Endodermal cell (in vitro differentiated cells): ENCODE data around the gene EPHB1. TPM values are rescaled to one million over a fixed set of nuclear protein-coding genes. Genes with fewer than 3 reads are reported as not detected.

ENCODE experiments used
- DNase-seq: peaks from one replicate; pipeline ENCODE4 v3.0.0-alpha.2; 2017
- H3K27ac ChIP-seq: 2 replicates; pipeline ENCODE4 v1.5.1; 2013; ENCODE audit warnings: mild to moderate bottlenecking, low read depth, low read length, moderate library complexity
- H3K27me3 ChIP-seq: 2 replicates; pipeline ENCODE4 v1.6.1; 2013; ENCODE audit warnings: mild to moderate bottlenecking, low read length, moderate library complexity; ENCODE audit not compliant: insufficient read depth, control insufficient read depth, poor library complexity, severe bottlenecking
- H3K36me3 ChIP-seq: 2 replicates; pipeline ENCODE4 v1.7.0; 2013; ENCODE audit warnings: mild to moderate bottlenecking, low read length, moderate library complexity; ENCODE audit not compliant: control insufficient read depth, insufficient read depth
- H3K4me1 ChIP-seq: one replicate; pipeline ENCODE4 v1.7.0; 2013; ENCODE audit warnings: low read length; ENCODE audit not compliant: control insufficient read depth, insufficient read depth
- H3K4me3 ChIP-seq: 2 replicates; pipeline ENCODE4 v1.5.1; 2013; ENCODE audit warnings: mild to moderate bottlenecking, low read length, moderate library complexity
- H3K9ac ChIP-seq: 2 replicates; pipeline ENCODE4 v1.6.1; 2013; ENCODE audit warnings: mild to moderate bottlenecking, low read length, moderate library complexity; ENCODE audit not compliant: poor library complexity, severe bottlenecking; ENCODE audit errors: extremely low read depth
- H3K9me3 ChIP-seq: 2 replicates; pipeline ENCODE4 v1.6.1; 2013; ENCODE audit warnings: mild to moderate bottlenecking, low read length, moderate library complexity; ENCODE audit not compliant: control insufficient read depth
- H3K27ac Mint-ChIP-seq: 2 replicates; pipeline ENCODE4 v1.8.0; 2020; ENCODE audit warnings: mixed read lengths
- H3K27me3 Mint-ChIP-seq: 2 replicates; pipeline ENCODE4 v1.8.0; 2021; ENCODE audit warnings: mild to moderate bottlenecking, mixed read lengths; ENCODE audit not compliant: insufficient read depth
- H3K36me3 Mint-ChIP-seq: 2 replicates; pipeline ENCODE4 v1.8.0; 2020; ENCODE audit warnings: low read depth, mixed read lengths
- H3K4me1 Mint-ChIP-seq: 2 replicates; pipeline ENCODE4 v1.8.0; 2020; ENCODE audit warnings: mixed read lengths
- H3K4me3 Mint-ChIP-seq: 2 replicates; pipeline ENCODE4 v1.8.0; 2020; ENCODE audit warnings: mild to moderate bottlenecking, moderate library complexity, mixed read lengths
- H3K9me3 Mint-ChIP-seq: 2 replicates; pipeline ENCODE4 v1.8.0; 2020; ENCODE audit warnings: mild to moderate bottlenecking, mixed read lengths
- CTCF ChIP-seq: fragments of 200-600 bp; sonication (generic); conservative IDR thresholded peaks from 2 replicates; pipeline ENCODE4 v1.5.0; 2021; ENCODE audit warnings: antibody characterized with exemption, mild to moderate bottlenecking
- WGBS, 2 experiments: methylation state at CpG; one replicate each; pipeline versions ENCODE4 v1.1.5 to v1.1.7; 2013; ENCODE audit warnings: missing lambda C conversion rate in 2 of 2, mixed read lengths in 1 of 2; ENCODE audit not compliant: insufficient coverage in 1 of 2, insufficient read length in 1 of 2; 5-methylcytosine and 5-hydroxymethylcytosine counted together
- total RNA-seq, 2 donors: library from RNA; stranded (reverse); fragmentation: NEBNext Ultra II Directional in 1 of 2; extraction: Animal tissue kit (Norgen Biotek cat#: 25700) in 1 of 2; gene quantifications; 2 replicates in 1 of 2; 3 replicates in 1 of 2; pipeline ENCODE4 v1.2.1, GENCODE V29; 2021

EPHB1 gene
- total RNA-seq, 2 donors from 2014 or later = 2.9 to 3.6 TPM

- peaks cover 4% of the 10 kb centered on the region for H3K27me3 ChIP-seq
- Mint-ChIP-seq H3K4me1 (peaks cover 17% of the 10 kb centered on the region), H3K27me3 (peaks cover 14% of the 10 kb centered on the region), H3K27ac (peak overlapping the region; percentile 22), H3K36me3 (peaks cover 10% of the 10 kb centered on the region), H3K9me3 (peaks cover 37% of the 10 kb centered on the region), H3K4me3 (no peak overlapping the region)
- no peak overlapping the region for H3K9ac ChIP-seq
- TF ChIP-seq CTCF = no peak
- WGBS, 2 experiments = 83 to 100% methylated on average over 1 to 5 of the region's 5 CpGs
- H3K9me3 ChIP-seq = peaks cover 22% of the 10 kb centered on the region
- no peaks in the 10 kb centered on the region for H3K36me3 ChIP-seq
- H3K4me3 ChIP-seq = peak overlapping the region; percentile 32
- peak; percentile 66 for DNase-seq
- no peak overlapping the region for H3K27ac ChIP-seq
- peaks cover 3% of the 10 kb centered on the region for H3K4me1 ChIP-seq
Measured at GRCh38 chr3:135235541-135235940, 440.5 kb downstream of the EPHB1 start.

- H3K27me3 Mint-ChIP-seq = peaks cover 15% of the 10 kb centered on the region
- 78% methylated on average over 3 of the region's 3 CpGs for WGBS, 2 experiments
- TF ChIP-seq CTCF = peak; percentile 63
- peaks cover 10% of the 10 kb centered on the region for H3K36me3 Mint-ChIP-seq
- peaks cover 3% of the 10 kb centered on the region for H3K4me1 ChIP-seq
- peak; percentile 77 for DNase-seq
- H3K4me3 ChIP-seq = no peak overlapping the region
- peaks cover 31% of the 10 kb centered on the region for H3K9me3 Mint-ChIP-seq
- H3K27ac Mint-ChIP-seq = no peak overlapping the region
- H3K27ac ChIP-seq = no peak overlapping the region
- peaks cover 22% of the 10 kb centered on the region for H3K9me3 ChIP-seq
- H3K4me3 Mint-ChIP-seq = no peak overlapping the region
- peaks cover 4% of the 10 kb centered on the region for H3K27me3 ChIP-seq
- no peaks in the 10 kb centered on the region for H3K36me3 ChIP-seq
- no peak overlapping the region for H3K9ac ChIP-seq
- H3K4me1 Mint-ChIP-seq = peaks cover 25% of the 10 kb centered on the region
Measured at GRCh38 chr3:135237371-135238143, 442.5 kb downstream of the EPHB1 start.

- no peak for TF ChIP-seq CTCF
- H3K9me3 ChIP-seq = peaks cover 15% of the 10 kb centered on the region
- H3K36me3 ChIP-seq = no peaks in the 10 kb centered on the region
- H3K36me3 Mint-ChIP-seq = peaks cover 6% of the 10 kb centered on the region
- peak; percentile 45 for DNase-seq
- H3K4me1 ChIP-seq = peaks cover 3% of the 10 kb centered on the region
- H3K27ac ChIP-seq = no peak overlapping the region
- H3K9ac ChIP-seq = no peak overlapping the region
- H3K4me3 ChIP-seq = no peak overlapping the region
- H3K27me3 ChIP-seq = peaks cover 4% of the 10 kb centered on the region
- H3K4me3 Mint-ChIP-seq = no peak overlapping the region
- H3K4me1 Mint-ChIP-seq = peaks cover 25% of the 10 kb centered on the region
- peaks cover 16% of the 10 kb centered on the region for H3K27me3 Mint-ChIP-seq
- 67 to 68% methylated on average over 1 to 4 of the region's 4 CpGs for WGBS, 2 experiments
- H3K9me3 Mint-ChIP-seq = peaks cover 23% of the 10 kb centered on the region
- H3K27ac Mint-ChIP-seq = no peak overlapping the region
Measured at GRCh38 chr3:135238236-135238830, 443.3 kb downstream of the EPHB1 start.
